SK-N-SH (cell line): Measurements from ENCODE around the gene TBXAS1. TPM values are rescaled to one million over a fixed set of nuclear protein-coding genes. Genes with fewer than 3 reads are reported as not detected.
"Not testable (repeated sequence)": the region's sequence is repeated elsewhere in the genome, so short reads cannot be mapped to it uniquely, and the experiment has no call there.

Source experiments
- CTCF ChIA-PET: fragments of 300-600, 350-600 bp; formaldehyde crosslinking; extraction: SDS; loops from one replicate; lab custom pipeline; 2021; lab: Yijun Ruan, JAX
- POLR2A ChIA-PET: fragments of 350-600 bp; sonication (Branson Sonifier 250); formaldehyde crosslinking; extraction: SDS; loops from one replicate; lab custom pipeline; 2020; ENCODE audit warnings: antibody characterized with exemption, inconsistent platforms; lab: Yijun Ruan, JAX
- DNase-seq: peaks from one replicate; pipeline ENCODE4 v3.0.0; 2012
- H2AFZ ChIP-seq: fragments of 200-600 bp; sonication (generic); 2 replicates; pipeline ENCODE4 v1.8.1; 2016; ENCODE audit warnings: antibody characterized with exemption, mild to moderate bottlenecking, low read depth
- H3F3A ChIP-seq: fragments of 200-600 bp; sonication (generic); replicated peaks from 2 replicates; pipeline ENCODE3; 2016; ENCODE audit warnings: antibody characterized with exemption, mild to moderate bottlenecking; ENCODE audit not compliant: insufficient read depth
- H3K27ac ChIP-seq, 2 experiments: fragments of 200-500 bp in 1 of 2; fragments of 200-600 bp in 1 of 2; sonication (Bioruptor generic) in 1 of 2; sonication (generic), shearing (Covaris generic) in 1 of 2; 2 replicates each; pipeline versions ENCODE4 v1.5.1 to v1.6.1; 2014 to 2016; ENCODE audit warnings: low read depth in 2 of 2, inconsistent platforms in 1 of 2, low read length in 1 of 2, mild to moderate bottlenecking in 1 of 2, mixed read lengths in 1 of 2
- H3K27me3 ChIP-seq: fragments of 200-600 bp; sonication (generic), shearing (Covaris generic); 2 replicates; pipeline ENCODE4 v1.6.1; 2016; ENCODE audit warnings: mixed run types; ENCODE audit not compliant: insufficient read depth
- H3K36me3 ChIP-seq, 2 experiments: fragments of 200-500 bp in 1 of 2; fragments of 200-600 bp in 1 of 2; sonication (Bioruptor generic) in 1 of 2; sonication (generic) in 1 of 2; replicated peaks in 1 of 2; 2 replicates each; pipeline versions ENCODE3 to v1.5.1; 2014 to 2016; ENCODE audit warnings: low read length in 1 of 2, mild to moderate bottlenecking in 1 of 2; ENCODE audit not compliant: insufficient read depth in 2 of 2, control insufficient read depth in 1 of 2
- H3K4me1 ChIP-seq, 2 experiments: fragments of 200-500 bp in 1 of 2; fragments of 200-600 bp in 1 of 2; sonication (Bioruptor generic) in 1 of 2; sonication (generic), shearing (Covaris generic) in 1 of 2; 2 replicates each; pipeline versions ENCODE4 v1.5.1 to v1.6.1; 2014 to 2016; ENCODE audit warnings: low read depth in 1 of 2, low read length in 1 of 2, mixed run types in 1 of 2; ENCODE audit not compliant: insufficient read depth in 2 of 2, control insufficient read depth in 1 of 2
- H3K4me2 ChIP-seq: fragments of 200-600 bp; sonication (generic), shearing (Covaris generic); 2 replicates; pipeline ENCODE4 v1.6.1; 2017; ENCODE audit warnings: mixed run types
- H3K4me3 ChIP-seq, 2 experiments: fragments of 200-500 bp in 1 of 2; fragments of 200-600 bp in 1 of 2; sonication (Bioruptor generic) in 1 of 2; sonication (generic), shearing (Covaris generic) in 1 of 2; 2 replicates each; pipeline versions ENCODE4 v1.5.1 to v1.8.1; 2014 to 2016; ENCODE audit warnings: low read depth in 2 of 2, inconsistent platforms in 1 of 2, low read length in 1 of 2, mild to moderate bottlenecking in 1 of 2, mixed read lengths in 1 of 2, moderate library complexity in 1 of 2
- H3K79me2 ChIP-seq: fragments of 200-600 bp; sonication (generic); 2 replicates; pipeline ENCODE4 v1.8.1; 2017; ENCODE audit warnings: mild to moderate bottlenecking; ENCODE audit not compliant: insufficient read depth
- H3K9ac ChIP-seq: fragments of 200-600 bp; sonication (generic); 2 replicates; pipeline ENCODE4 v1.6.1; 2017; ENCODE audit warnings: mixed run types
- H3K9me2 ChIP-seq: fragments of 200-600 bp; sonication (generic); 2 replicates; pipeline ENCODE4 v1.6.1; 2017; ENCODE audit warnings: mixed run types
- H3K9me3 ChIP-seq: fragments of 200-600 bp; sonication (generic); 2 replicates; pipeline ENCODE4 v1.6.1; 2017; ENCODE audit warnings: mixed run types, mild to moderate bottlenecking, moderate library complexity
- H4K20me1 ChIP-seq: fragments of 200-600 bp; sonication (generic); 2 replicates; pipeline ENCODE4 v1.6.1; 2017; ENCODE audit warnings: mild to moderate bottlenecking, mixed run types; ENCODE audit not compliant: insufficient read depth
- CHD2 ChIP-seq: fragments of 150-350 bp; IDR thresholded peaks from 2 replicates; pipeline ENCODE4 v1.6.1; 2018; ENCODE audit warnings: low read length; ENCODE audit not compliant: partially characterized antibody
- ELF1 ChIP-seq: IDR thresholded peaks from 2 replicates; pipeline ENCODE4 v1.4.0; 2012
- EP300 ChIP-seq, 2 experiments: IDR thresholded peaks; 2 replicates each; pipeline versions ENCODE4 v1.4.0 to v1.6.1; 2012; ENCODE audit warnings: borderline replicate concordance in 1 of 2, low read depth in 1 of 2, low read length in 1 of 2
- FOXM1 ChIP-seq: IDR thresholded peaks from 2 replicates; pipeline ENCODE4 v1.4.0; 2012; ENCODE audit warnings: low read depth, mild to moderate bottlenecking
- GABPA ChIP-seq: IDR thresholded peaks from 2 replicates; pipeline ENCODE4 v1.4.0; 2012; ENCODE audit warnings: low read depth, mild to moderate bottlenecking
- GATA2 ChIP-seq: sonication (generic); formaldehyde crosslinking; IDR thresholded peaks from 2 replicates; pipeline ENCODE4 v1.5.0; 2020; ENCODE audit warnings: mild to moderate bottlenecking, missing genetic modification reagents
- NFIC ChIP-seq: IDR thresholded peaks from 2 replicates; pipeline ENCODE4 v1.4.0; 2012; ENCODE audit warnings: borderline replicate concordance
- NRF1 ChIP-seq: IDR thresholded peaks from 2 replicates; pipeline ENCODE4 v1.6.1; 2012; ENCODE audit warnings: low read depth, mild to moderate bottlenecking, low read length
- RCOR1 ChIP-seq: fragments of 150-350 bp; IDR thresholded peaks from 2 replicates; pipeline ENCODE4 v1.6.1; 2017; ENCODE audit warnings: antibody characterized with exemption, low read length
- SIN3A ChIP-seq: IDR thresholded peaks from 2 replicates; pipeline ENCODE4 v1.6.1; 2012; ENCODE audit warnings: low read depth, mild to moderate bottlenecking, low read length, moderate library complexity, borderline replicate concordance
- TCF12 ChIP-seq: IDR thresholded peaks from 2 replicates; pipeline ENCODE4 v1.4.0; 2012
- YY1 ChIP-seq: IDR thresholded peaks from 2 replicates; pipeline ENCODE4 v1.4.0; 2012; ENCODE audit warnings: low read depth, mild to moderate bottlenecking
- WGBS: methylation state at CpG from one replicate; pipeline ENCODE4 v1.1.6; 2017; ENCODE audit warnings: low lambda C conversion rate; 5-methylcytosine and 5-hydroxymethylcytosine counted together
- polyA plus RNA-seq, 3 experiments: library from polyadenylated mRNA; depleted of rRNA; stranded (reverse); fragments of >200 nt; gene quantifications; 2 replicates each; pipeline ENCODE4 v1.2.3, GENCODE V29; 2012
- TF ChIP-seq, protein P1 (sequence below): fragments of 200-600 bp; sonication (generic); IDR thresholded peaks from 2 replicates; pipeline ENCODE4 v1.6.1; 2017; ENCODE audit warnings: antibody characterized with exemption, mild to moderate bottlenecking, moderate library complexity
- TF ChIP-seq, protein P2 (sequence below): IDR thresholded peaks from 2 replicates; pipeline ENCODE4 v1.6.1; 2012; ENCODE audit warnings: mild to moderate bottlenecking, low read depth, low read length, moderate library complexity

The TBXAS1 gene
- polyA plus RNA-seq, 1 of the 3 experiments (the other 2 are of a cell fraction): 4.4 TPM

DNA sequence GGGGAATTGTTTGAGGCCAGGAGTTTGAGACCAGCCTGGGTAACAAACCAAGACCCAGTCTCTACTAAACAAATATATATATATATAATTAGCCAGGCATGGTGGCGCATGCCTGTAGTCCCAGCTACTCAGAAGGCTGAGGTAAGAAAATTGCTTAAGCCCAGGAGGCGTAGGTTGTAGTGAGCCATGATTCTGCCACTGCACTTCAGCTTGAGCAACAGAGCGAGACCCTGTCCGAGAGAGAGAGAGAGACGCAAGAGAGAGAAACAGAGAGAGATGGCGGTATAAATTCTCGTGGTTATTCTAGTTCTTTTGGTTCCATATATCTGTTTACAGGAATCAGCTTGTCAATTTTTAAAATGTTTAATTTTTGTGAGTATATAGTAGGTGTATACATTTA lies 94.0 kb downstream of the TBXAS1 start (continued):
- TF ChIP-seq, protein P1, sequence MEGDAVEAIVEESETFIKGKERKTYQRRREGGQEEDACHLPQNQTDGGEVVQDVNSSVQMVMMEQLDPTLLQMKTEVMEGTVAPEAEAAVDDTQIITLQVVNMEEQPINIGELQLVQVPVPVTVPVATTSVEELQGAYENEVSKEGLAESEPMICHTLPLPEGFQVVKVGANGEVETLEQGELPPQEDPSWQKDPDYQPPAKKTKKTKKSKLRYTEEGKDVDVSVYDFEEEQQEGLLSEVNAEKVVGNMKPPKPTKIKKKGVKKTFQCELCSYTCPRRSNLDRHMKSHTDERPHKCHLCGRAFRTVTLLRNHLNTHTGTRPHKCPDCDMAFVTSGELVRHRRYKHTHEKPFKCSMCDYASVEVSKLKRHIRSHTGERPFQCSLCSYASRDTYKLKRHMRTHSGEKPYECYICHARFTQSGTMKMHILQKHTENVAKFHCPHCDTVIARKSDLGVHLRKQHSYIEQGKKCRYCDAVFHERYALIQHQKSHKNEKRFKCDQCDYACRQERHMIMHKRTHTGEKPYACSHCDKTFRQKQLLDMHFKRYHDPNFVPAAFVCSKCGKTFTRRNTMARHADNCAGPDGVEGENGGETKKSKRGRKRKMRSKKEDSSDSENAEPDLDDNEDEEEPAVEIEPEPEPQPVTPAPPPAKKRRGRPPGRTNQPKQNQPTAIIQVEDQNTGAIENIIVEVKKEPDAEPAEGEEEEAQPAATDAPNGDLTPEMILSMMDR: no peak
- TF ChIP-seq GATA2 (CRISPR knock-in tag) (no peak), FOXM1 (no peak), GABPA (no peak)

DNA sequence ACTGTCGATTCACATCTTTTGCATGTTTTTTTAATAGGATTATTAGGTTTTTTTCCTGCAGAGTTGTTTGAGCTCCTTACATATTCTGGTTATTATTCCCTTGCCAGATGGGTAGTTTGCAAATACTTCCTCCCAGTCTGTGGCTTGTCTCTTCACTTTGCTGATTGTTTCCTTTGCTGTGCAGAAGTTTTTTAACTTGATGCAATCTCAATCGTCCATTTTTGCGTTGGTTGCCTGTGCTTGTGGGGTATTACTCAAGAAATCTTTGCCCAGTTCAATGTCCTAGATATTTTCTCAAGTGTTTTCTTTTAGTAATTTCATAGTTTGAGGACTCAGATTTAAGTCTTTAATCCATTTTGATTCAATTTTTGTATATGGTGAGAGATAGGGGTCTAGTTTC lies 95.4 kb downstream of the TBXAS1 start:
- 48% methylated on average over 3 of the region's 3 CpGs for WGBS
- Histone ChIP-seq H3K9me2 (no peaks in the 10 kb centered on the region), H3K9ac (no peak overlapping the region), H3F3A (no peaks in the 10 kb centered on the region), H2AFZ (no peak overlapping the region), H3K27me3 (no peaks in the 10 kb centered on the region; the same call in 1 of the 2 replicates), H3K36me3 (no peaks in the 10 kb centered on the region)
- no peak for DNase-seq
- POLR2A ChIA-PET: no interaction called here
- TF ChIP-seq RCOR1: no peak
- no peak for TF ChIP-seq SIN3A
- TF ChIP-seq, all 33 proteins: peak for 0
- Histone ChIP-seq H3K4me1 (no peaks in the 10 kb centered on the region), H4K20me1 (no peaks in the 10 kb centered on the region), H3K9me3 (no peaks in the 10 kb centered on the region), H3K4me3 (no peak overlapping the region), H3K27ac (no peak overlapping the region), H3K79me2 (no peaks in the 10 kb centered on the region), H3K4me2 (no peak overlapping the region)
- CTCF ChIA-PET: no interaction called here

GRCh38 chr7:139929221-139929620 lies 100.2 kb downstream of the TBXAS1 start:
- H3K36me3 ChIP-seq, H3K9me2 ChIP-seq, H3K9ac ChIP-seq, H3K27ac ChIP-seq, H4K20me1 ChIP-seq, H3K9me3 ChIP-seq, H3F3A ChIP-seq, H2AFZ ChIP-seq, H3K4me1 ChIP-seq, H3K4me3 ChIP-seq, H3K4me2 ChIP-seq, H3K79me2 ChIP-seq, DNase-seq, H3K27me3 ChIP-seq, POLR2A ChIA-PET: not testable (repeated sequence)
- CTCF ChIA-PET: interaction anchor here (1.0 to 1.3 kb wide), 3 partner anchors 12 to 122 kb away, joined by 3 read pairs; no protein-coding TSS in a partner anchor
- WGBS: 81% methylated on average over 8 of the region's 8 CpGs

GRCh38 chr7:139930286-139930965 lies 101.4 kb downstream of the TBXAS1 start:
- Histone ChIP-seq H3K4me3 (no peak overlapping the region), H3F3A (no peaks in the 10 kb centered on the region), H3K4me2 (no peak overlapping the region), H3K9me3 (no peaks in the 10 kb centered on the region), H3K79me2 (no peaks in the 10 kb centered on the region), H3K36me3 (no peaks in the 10 kb centered on the region), H3K27me3 (no peaks in the 10 kb centered on the region; the same call in 1 of the 2 replicates), H2AFZ (no peak overlapping the region), H3K9ac (no peak overlapping the region), H3K9me2 (no peaks in the 10 kb centered on the region), H3K27ac (no peak overlapping the region), H3K4me1 (no peaks in the 10 kb centered on the region), H4K20me1 (no peaks in the 10 kb centered on the region)
- 82% methylated on average over 6 of the region's 6 CpGs for WGBS
- CTCF ChIA-PET: interaction anchor here (1.3 kb wide), 1 partner anchor 10 kb away, joined by 3 read pairs; no protein-coding TSS in a partner anchor
- POLR2A ChIA-PET: no interaction called here
- no peak for DNase-seq
- no peak for TF ChIP-seq CHD2
- TF ChIP-seq, protein P2, sequence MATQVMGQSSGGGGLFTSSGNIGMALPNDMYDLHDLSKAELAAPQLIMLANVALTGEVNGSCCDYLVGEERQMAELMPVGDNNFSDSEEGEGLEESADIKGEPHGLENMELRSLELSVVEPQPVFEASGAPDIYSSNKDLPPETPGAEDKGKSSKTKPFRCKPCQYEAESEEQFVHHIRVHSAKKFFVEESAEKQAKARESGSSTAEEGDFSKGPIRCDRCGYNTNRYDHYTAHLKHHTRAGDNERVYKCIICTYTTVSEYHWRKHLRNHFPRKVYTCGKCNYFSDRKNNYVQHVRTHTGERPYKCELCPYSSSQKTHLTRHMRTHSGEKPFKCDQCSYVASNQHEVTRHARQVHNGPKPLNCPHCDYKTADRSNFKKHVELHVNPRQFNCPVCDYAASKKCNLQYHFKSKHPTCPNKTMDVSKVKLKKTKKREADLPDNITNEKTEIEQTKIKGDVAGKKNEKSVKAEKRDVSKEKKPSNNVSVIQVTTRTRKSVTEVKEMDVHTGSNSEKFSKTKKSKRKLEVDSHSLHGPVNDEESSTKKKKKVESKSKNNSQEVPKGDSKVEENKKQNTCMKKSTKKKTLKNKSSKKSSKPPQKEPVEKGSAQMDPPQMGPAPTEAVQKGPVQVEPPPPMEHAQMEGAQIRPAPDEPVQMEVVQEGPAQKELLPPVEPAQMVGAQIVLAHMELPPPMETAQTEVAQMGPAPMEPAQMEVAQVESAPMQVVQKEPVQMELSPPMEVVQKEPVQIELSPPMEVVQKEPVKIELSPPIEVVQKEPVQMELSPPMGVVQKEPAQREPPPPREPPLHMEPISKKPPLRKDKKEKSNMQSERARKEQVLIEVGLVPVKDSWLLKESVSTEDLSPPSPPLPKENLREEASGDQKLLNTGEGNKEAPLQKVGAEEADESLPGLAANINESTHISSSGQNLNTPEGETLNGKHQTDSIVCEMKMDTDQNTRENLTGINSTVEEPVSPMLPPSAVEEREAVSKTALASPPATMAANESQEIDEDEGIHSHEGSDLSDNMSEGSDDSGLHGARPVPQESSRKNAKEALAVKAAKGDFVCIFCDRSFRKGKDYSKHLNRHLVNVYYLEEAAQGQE: no peak
- TF ChIP-seq YY1: no peak
- TF ChIP-seq ELF1: no peak
- no peak for TF ChIP-seq NRF1
- no peak for TF ChIP-seq NFIC
- TF ChIP-seq TCF12: no peak
- no peak for TF ChIP-seq EP300 (IDR thresholded peaks at IDR 0.05; ENCODE audit: borderline replicate concordance in 1 of 2, low read depth in 1 of 2, low read length in 1 of 2)
